GM12891 (cell line): ENCODE measurements around the gene PLAC8.

ENCODE experiments used
- POLR2A ChIP-seq: IDR thresholded peaks from 2 replicates; pipeline ENCODE4 v1.6.1; 2011; ENCODE audit warnings: low read depth, low read length, control low read depth
- POLR2AphosphoS5 ChIP-seq: IDR thresholded peaks from 2 replicates; pipeline ENCODE4 v1.6.1; 2011; ENCODE audit warnings: low read depth, low read length, control low read depth
- POU2F2 ChIP-seq: IDR thresholded peaks from 2 replicates; pipeline ENCODE4 v1.6.1; 2011; ENCODE audit warnings: low read depth, mild to moderate bottlenecking, control low read depth, low read length, moderate library complexity
- TAF1 ChIP-seq: IDR thresholded peaks from 2 replicates; pipeline ENCODE4 v1.6.1; 2011; ENCODE audit warnings: low read depth, low read length, control low read depth

- TF ChIP-seq POU2F2 (no peak), POLR2A (no peak), TAF1 (no peak), POLR2AphosphoS5 (no peak)
These were observed 74.3 kb downstream of the PLAC8 start for GRCh38 chr4:83040269-83040668.
